ENCODE measurements around the gene SLC30A3. TPM values are rescaled to one million over a fixed set of nuclear protein-coding genes. Genes with fewer than 3 reads are reported as not detected.

Gene SLC30A3
- total and polyA plus RNA-seq, 8 donors, result not detected

DNA sequence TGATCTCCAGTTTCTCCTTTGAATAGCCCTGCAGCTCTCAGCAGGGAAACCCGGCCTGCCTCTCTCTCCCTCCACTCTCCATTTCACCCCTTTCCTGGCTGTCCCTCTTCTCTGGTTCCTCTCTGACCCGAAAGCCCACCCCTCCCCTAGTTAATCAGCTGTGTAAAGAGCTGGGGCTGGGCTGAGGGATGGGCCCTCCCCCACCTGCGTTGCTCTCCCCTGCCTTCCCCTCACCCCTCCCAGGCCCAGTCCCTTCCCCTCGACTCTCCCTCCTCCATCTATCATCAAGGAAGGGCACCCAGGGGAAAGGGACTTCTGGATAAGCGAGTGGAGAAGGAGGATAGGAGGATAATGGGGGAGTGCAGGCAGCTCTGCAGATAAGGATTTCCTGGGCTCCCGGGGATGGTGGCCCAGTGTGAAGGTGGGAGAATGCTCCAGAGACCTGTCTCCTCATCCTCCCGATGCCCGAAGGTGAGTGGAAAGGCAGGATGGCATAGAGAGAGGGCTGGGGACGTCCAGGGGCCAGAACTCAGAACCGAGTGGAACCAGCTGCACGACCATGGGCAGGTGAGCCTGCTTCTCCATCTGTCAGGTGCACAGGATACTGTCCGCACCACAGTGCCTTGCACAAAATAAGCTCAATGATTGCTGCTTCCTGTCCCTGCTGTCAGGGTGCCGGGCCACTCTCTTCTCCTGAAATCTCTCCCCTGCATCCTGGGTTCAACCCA lies 12.0 kb downstream of the SLC30A3 start:
- H3K4me1 ChIP-seq, result peaks cover 5 to 7% (median 6%) of the 10 kb centered on the region in 4 donors
- intact Hi-C loops (cut with DNase I; ENCODE audit: low total_unique reads), result no loop called here
- H3K27me3 ChIP-seq, result peaks cover 0 to 60% (median 18%) of the 10 kb centered on the region in 3 donors
- no peaks in the 10 kb centered on the region for H3K36me3 ChIP-seq
- H3K27ac ChIP-seq, result no peak overlapping the region
- WGBS, 5 donors, result 52 to 62% (median 53%) methylated on average over 13 of the region's 13 CpGs
- no peak for DNase-seq
- TF ChIP-seq POLR2A (IDR thresholded peaks at IDR 0.05) (no peak), EP300 (IDR thresholded peaks at IDR 0.05) (no peak), POLR2AphosphoS5 (IDR thresholded peaks at IDR 0.05) (no peak)
- TF ChIP-seq, protein P1, sequence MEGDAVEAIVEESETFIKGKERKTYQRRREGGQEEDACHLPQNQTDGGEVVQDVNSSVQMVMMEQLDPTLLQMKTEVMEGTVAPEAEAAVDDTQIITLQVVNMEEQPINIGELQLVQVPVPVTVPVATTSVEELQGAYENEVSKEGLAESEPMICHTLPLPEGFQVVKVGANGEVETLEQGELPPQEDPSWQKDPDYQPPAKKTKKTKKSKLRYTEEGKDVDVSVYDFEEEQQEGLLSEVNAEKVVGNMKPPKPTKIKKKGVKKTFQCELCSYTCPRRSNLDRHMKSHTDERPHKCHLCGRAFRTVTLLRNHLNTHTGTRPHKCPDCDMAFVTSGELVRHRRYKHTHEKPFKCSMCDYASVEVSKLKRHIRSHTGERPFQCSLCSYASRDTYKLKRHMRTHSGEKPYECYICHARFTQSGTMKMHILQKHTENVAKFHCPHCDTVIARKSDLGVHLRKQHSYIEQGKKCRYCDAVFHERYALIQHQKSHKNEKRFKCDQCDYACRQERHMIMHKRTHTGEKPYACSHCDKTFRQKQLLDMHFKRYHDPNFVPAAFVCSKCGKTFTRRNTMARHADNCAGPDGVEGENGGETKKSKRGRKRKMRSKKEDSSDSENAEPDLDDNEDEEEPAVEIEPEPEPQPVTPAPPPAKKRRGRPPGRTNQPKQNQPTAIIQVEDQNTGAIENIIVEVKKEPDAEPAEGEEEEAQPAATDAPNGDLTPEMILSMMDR (IDR thresholded peaks at IDR 0.05), result no peak
- H3K9me3 ChIP-seq, result no peaks in the 10 kb centered on the region
- no peak overlapping the region for H3K4me3 ChIP-seq

DNA sequence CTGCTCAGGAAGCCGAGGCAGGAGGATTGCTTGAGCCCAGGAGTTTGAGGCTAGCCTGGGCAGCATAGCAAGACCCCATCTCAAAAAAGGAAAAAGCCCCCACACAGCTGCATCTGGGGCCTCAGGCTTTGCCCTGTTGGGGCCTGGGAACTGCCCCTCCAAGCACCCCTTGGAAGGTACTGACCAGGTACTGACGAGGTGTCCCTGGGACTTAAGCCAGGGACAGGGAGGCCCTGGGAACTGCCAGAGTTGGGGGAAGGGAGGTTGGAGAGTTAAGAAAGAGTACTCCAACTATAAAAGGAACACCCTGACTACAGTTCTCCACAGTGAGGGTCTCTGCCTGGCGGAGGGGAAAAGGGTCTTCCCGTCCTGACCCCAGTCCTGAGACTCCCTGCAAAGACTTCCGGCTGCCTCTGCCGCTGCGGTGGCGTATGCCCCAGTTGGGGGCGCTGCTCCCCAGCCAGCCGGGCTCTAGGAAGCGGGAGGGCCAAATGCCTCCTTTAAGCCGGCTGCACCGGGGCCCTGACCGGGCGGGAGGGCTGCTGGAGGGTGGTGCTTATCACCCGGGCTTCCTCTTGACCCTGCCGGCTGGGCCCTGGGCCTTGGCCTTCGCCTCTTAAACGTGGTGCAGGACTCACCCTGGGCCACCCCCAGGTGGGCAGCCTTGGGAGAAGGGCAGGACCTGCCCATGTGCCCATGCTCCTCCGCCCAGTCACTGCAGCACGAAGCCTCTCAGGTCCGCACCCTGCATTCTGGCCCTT lies 12.8 kb downstream of the SLC30A3 start:
- H3K27ac ChIP-seq, result no peak overlapping the region
- peaks cover 0 to 1% (median 0%) of the 10 kb centered on the region in 4 donors for H3K36me3 ChIP-seq
- intact Hi-C loops (cut with DNase I; ENCODE audit: low total_unique reads), result no loop called here
- H3K4me3 ChIP-seq, result no peak overlapping the region
- no peak for TF ChIP-seq POLR2A (IDR thresholded peaks at IDR 0.05)
- TF ChIP-seq EP300 (IDR thresholded peaks at IDR 0.05), result no peak
- TF ChIP-seq POLR2AphosphoS5 (IDR thresholded peaks at IDR 0.05), result no peak
- TF ChIP-seq, protein P1 (IDR thresholded peaks at IDR 0.05), result peak in 5 of 7 experiments; percentile 23 to 61 (median 37)
- 12 to 30% (median 18%) methylated on average over 9 to 22 of the region's 22 CpGs for WGBS, 5 donors
- no peaks in the 10 kb centered on the region for H3K9me3 ChIP-seq
- DNase-seq, result peak; percentile 60 to 77
- H3K4me1 ChIP-seq, result peaks cover 5 to 7% (median 6%) of the 10 kb centered on the region in 4 donors
- peaks cover 0 to 56% (median 18%) of the 10 kb centered on the region in 3 donors for H3K27me3 ChIP-seq

GRCh38 chr2:27249159-27249890 lies 13.5 kb downstream of the SLC30A3 start:
- Histone ChIP-seq H3K4me3 (no peak overlapping the region), H3K36me3 (peaks cover 1 to 8% (median 4%) of the 10 kb centered on the region in 4 donors), H3K27ac (no peak overlapping the region), H3K4me1 (peaks cover 5 to 7% (median 6%) of the 10 kb centered on the region in 4 donors), H3K27me3 (peaks cover 0 to 48% (median 18%) of the 10 kb centered on the region in 3 donors), H3K9me3 (no peaks in the 10 kb centered on the region)
- no peak for DNase-seq
- intact Hi-C loops (cut with DNase I; ENCODE audit: low total_unique reads), result no loop called here
- 43 to 62% (median 51%) methylated on average over 12 of the region's 12 CpGs for WGBS, 5 donors
- TF ChIP-seq POLR2AphosphoS5 (IDR thresholded peaks at IDR 0.05) (no peak), EP300 (IDR thresholded peaks at IDR 0.05) (no peak), POLR2A (IDR thresholded peaks at IDR 0.05) (no peak)
- TF ChIP-seq, protein P1 (IDR thresholded peaks at IDR 0.05), result no peak

DNA sequence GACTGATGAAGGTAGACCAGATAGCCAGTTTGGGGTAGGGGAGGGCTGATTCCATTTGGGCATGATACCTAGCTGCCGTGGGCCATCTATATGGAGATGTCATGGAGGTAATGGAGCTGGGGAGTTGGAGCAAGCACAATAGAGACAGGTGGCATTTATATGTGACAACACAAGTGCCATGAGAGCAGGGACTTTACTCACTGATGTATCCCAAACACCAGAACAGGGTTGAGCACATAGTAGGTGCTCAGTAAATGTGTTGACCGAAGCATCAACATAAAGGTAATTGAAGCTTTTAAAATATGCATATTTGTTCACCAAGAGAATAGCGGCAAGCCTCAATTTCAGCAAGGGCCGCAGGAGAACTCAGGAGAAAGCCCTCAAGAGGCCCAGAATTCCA lies 15.0 kb downstream of the SLC30A3 start:
- no peak overlapping the region for H3K4me3 ChIP-seq
- H3K27ac ChIP-seq, result no peak overlapping the region
- WGBS, 5 donors, result 64 to 88% (median 81%) methylated on average over 4 of the region's 4 CpGs

More for the DNA sequence above, 15.0 kb downstream of the SLC30A3 start:
- Histone ChIP-seq H3K36me3 (peaks cover 13 to 23% (median 18%) of the 10 kb centered on the region in 4 donors), H3K27me3 (peaks cover 0 to 34% (median 18%) of the 10 kb centered on the region in 3 donors), H3K4me1 (peaks cover 5 to 7% (median 6%) of the 10 kb centered on the region in 4 donors), H3K9me3 (no peaks in the 10 kb centered on the region)
- intact Hi-C loops (cut with DNase I; ENCODE audit: low total_unique reads), result no loop called here
- TF ChIP-seq EP300 (IDR thresholded peaks at IDR 0.05), result no peak
- TF ChIP-seq POLR2A (IDR thresholded peaks at IDR 0.05), result no peak
- no peak for TF ChIP-seq POLR2AphosphoS5 (IDR thresholded peaks at IDR 0.05)
- TF ChIP-seq, protein P1 (IDR thresholded peaks at IDR 0.05), result no peak
- no peak for DNase-seq

Measured in stomach (tissue), 9 donors.